Measurements from ENCODE around the gene PLPP1.

PLPP1 gene

DNA sequence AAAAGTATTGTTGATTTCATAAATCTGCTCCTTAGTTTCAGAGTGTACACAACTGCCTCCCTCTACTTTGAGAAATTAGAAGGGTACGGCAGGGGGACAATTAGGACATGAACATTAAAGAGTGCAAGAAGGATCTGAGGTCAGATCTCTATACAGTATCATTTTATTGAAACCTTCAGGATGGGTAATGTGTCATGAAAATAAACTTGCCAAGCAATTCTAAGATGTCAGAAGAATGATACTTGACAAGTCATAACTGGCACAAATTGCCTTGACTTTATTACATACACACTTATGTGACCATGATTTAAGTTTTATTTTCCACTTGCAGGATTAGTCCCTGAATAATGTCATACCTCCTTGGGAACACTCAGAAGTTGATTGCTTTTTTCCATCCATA is 92.8 kb downstream of the PLPP1 start:
- no peak for DNase-seq

DNA sequence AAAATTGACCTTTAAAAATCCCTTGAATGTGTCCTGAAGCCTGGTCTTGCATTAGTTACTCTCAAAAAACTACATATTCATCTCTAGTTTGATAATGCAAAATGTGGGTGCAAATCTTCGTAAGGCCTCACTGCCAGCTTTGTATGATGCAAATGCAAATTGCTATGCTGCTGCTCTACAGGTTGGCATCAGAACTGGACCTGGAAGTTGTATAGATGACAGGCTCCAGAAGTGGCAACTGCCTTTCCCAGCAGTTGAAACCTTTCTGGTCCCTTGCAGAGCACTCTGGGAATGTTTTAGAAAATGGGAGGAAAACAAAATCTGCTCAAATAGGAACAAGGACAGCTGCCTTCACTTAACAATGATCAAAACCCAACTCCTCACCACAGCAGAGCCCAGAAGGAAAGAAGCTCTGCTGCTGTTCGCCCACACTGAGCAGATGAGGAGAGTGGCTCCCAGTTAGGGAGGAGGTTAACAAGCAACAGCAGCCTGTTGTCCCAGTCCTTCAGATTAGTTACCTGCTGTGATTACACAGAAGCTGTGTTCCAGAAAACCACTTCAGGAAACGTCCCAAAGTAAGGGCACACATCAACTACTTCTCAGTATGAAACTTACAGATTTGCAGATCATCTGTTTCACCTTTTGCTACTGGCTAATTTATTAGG is 93.5 kb downstream of the PLPP1 start:
- DNase-seq, result no peak

DNA sequence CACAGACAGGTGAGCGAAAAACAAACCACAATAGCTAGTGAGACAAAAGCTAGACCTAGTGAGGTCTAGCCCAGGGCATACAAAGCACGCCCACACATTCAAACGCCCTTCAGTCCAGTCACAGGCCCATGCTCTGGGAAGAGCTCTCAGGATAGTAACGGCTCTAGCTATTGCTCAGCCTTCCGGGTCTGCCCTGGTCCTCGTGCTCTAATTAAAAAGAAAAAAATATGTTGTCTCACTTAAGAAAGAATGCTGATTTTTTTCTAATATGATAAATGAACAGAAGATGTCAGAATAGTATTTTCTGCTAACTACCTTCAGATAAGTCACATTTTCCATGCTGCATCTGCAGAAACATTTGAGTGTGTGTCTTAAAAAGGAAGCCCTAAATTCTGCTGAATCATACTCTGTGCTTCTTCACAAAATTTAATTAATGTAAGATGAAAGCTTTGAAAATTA is 94.5 kb downstream of the PLPP1 start:
- no peak for DNase-seq

DNA sequence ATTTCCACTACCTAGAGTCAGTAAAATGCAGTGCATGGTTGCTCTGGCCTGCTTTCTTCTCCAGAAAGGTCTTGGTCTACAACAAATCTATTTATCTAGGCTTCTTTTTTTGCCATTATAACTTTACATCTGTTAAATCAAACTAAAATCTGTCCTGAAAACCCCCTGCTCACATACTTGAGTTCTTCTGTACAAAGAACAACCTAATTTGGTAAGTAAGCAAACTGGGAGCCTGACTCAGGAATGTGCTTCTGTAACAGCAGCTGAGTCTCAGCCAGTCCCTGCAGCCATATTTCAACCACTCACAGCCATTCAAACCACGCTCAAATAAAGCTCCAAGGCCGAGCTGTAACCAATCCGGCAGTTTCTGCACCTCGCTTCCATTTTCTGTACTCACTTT is 95.8 kb downstream of the PLPP1 start:
- DNase-seq, result no peak

DNA sequence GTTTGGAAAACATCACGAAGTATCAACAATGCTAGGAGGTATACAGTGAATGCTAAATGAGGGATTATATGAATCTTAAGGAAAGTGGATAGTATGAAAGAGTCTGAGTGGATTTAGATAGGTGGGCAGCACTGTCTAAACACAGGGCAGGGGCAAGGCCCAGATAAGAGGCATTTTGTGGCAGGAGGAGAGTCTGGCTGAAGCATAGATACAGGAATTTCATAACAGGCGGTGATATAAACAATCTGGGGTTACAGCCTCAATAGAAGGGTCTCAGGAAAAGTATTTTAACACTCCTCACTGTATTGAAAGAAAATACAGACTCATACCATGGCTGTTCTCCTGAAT is 96.9 kb downstream of the PLPP1 start:
- DNase-seq, result no peak

DNA sequence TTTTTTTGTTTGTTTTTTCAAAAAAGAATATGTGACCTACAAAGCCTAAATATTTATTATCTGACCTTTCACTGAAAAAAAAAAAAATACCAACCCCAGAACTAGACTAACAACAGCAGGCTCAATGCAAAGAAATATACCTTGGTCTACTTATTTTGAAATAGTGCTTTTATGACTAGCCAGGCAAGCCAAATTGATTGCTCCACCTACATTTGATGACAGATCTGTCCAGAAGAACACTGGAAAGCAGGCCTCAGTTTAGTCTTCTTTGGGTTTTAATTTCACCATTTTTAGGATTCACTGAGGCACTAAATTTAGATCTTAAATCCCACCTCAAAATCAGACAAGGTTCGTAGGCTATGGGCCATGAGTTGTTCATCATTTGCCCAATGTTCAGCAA is 97.3 kb downstream of the PLPP1 start:
- no peak for DNase-seq

DNA sequence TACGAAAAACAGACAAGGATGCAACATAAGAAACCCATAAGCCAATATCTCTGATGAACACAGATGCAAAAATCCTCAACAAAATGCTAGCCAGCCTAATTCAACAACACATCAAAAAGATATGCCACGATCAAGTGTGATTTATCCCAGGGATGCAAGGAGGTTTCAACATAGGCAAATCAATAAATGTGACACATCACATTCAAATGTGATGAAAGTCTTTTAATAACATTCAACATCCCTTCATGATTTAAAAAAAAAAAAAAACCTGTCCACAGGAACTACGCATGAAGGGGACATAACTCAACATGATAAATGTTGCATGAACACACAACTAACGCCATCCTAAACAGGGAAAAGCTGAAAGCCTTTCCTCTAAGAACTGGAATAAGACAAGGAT is 102.2 kb downstream of the PLPP1 start:
- no peak for DNase-seq

DNA sequence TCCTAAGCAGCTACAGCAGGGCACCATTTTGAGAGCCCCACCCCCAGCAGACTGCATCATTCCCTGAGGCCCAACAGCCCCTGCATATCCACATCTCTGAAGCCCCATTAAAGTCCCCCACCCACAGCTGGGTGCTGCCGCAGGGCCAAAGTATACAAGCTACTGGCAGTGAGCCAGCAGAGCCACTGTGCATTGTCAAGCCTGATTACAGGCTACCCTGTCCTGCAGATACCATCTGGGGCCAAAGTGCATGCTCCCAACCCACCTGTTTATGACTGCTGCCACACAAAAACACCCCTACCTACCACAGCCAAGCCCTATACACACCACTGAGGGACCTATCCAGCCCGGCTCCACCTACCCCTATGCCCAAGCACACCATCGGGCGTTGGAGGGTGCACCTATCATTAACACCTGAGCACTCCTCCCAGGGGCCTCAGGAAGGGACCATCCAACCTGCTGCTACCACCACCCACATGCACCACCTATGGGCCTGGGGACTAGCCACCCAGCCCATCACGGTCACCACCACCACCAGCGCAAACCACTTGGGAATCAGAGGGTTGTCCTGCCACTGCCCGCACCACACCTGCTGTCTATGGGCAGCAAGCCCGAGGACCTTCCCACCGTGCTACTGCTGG is 105.0 kb downstream of the PLPP1 start:
- DNase-seq, result no peak

DNA sequence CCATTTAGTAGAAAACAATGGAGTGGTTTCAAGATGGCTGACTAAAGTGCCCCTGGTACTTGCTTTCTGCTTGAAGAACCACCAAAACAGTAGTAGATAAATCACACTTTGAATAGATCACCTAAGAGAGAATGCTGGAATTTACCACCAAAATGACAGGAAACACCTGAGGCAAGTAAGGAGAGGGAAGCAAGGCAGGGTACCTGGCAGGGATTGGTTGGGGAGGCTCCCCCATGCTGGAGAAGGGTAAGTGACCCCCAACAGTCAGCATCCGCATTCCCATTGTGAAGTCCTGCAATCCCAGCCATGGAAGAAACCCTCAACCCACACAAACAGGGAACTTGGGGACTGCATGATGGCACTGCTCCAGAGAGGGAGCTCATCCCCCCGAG is 105.5 kb downstream of the PLPP1 start:
- DNase-seq, result no peak

DNA sequence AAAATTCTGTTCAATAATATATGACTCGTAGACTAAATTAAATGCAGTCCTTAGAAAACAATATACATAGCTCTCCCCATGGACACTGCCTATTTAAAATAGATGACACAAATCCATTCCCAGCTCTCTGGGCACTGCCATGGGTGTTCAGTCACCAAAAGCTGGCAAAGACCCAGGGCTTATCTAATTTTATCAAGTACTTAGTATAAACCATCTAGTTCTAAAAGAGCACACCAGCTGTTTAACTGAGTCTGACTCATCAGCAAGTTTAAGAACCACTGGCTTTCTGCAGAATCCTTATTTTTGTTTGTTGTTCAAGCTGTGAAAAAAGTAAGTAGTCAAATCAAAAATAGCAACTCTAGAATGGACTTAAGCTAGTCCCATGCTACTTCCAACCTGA is 107.6 kb downstream of the PLPP1 start:
- DNase-seq, result no peak

DNA sequence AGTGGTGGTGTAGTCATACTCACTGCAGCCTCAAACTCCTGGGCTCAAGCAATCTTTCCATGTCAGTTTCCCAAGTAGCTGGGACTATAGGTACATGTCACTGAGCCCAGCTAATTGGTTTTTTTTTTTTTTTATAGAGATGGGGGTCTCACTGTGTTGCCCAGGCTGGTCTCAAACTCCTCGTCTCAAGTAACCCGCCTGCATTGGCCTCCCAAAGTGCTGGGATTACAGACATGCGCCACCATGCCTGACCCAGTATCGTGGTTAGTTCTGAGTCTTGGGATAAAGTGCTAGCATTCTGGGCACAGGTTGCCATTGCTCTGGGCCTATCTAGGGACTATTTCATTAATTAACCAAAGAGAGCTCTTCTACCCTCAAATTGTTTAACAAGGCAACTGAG is 108.3 kb downstream of the PLPP1 start:
- no peak for DNase-seq

DNA sequence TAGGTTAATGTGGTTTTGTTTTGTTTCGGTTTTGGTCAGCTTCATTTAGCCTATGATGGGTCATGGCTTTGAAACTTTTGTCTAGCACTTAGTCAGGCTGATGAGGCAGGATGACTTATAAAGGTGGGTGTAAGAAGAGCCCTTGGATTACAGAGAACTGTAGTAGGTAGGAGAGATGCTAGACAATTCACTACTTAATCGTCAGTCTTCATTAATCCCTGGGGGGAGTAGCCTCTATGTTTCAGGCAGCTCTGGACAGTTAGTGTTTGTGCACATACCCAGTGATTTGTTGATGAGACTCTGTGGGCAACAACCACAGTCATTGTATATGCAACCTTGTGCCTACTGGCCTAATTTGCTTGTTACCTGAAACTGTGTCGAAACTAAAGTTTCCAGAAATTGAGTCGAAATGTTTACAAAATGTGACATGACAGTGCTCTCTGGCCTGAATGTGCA is 113.7 kb downstream of the PLPP1 start:
- no peak for DNase-seq

DNA sequence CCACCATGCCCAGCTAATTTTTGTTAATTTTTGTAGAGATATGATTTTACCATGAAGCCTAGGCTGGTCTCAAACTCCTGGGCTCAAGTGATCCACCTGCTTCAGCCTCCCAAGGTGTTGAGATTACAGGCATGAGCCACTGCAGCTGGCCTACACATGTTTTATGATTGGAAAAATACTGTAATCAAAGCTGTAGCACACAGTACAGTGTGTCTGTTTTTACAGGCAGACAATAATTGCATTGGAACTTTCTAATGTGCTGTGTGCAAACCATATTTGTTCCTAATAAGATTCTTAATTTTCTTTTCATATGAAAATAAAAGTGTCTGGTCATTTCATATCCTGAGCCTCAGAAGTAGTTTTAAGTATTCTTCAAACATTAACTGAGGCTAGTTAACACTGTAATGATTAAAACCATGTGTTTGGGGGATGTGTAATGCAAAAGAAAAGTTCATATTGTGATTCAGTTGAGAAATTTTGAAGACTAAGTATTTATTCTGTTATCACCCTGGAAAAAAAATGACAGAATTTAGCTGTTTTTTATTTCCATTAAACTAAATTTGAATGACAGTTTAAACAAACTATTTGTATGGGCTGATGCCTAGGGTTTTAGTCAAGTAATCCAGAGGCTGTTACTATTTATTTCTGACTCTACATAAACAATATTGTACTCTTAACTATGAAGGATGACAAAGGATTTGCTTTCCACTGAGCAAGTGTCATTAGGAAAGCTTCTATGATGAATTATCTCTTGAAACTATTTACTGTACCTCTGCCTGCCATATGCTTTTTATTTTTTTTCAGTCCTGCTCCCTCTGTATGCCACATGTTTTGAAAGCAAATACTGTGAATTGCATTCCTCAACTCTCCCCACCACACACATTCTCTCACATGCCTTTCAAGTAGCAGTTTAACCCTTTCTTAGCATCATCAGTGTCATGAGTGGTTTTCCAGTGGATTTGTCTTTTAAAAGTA is 115.5 kb downstream of the PLPP1 start:
- no peak for DNase-seq

DNA sequence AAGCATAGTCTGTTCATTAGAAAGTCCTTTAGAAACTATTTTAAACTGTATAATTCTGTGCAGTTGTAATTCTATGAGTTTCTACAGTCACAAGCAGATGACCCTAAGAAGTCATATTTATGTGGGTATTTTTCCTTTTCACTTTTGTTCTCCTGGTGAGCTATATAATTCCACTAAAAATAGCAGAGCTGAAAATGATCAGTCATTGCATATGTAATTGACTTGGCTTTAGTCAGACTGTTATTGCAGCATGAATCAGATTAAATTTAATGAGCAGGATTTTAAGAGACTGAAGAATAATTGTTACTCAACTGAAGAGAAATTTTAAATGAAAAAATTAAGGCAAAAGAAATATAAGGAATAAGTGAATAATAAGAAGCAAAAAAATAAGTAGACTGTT is 118.5 kb downstream of the PLPP1 start:
- no peak for DNase-seq

DNA sequence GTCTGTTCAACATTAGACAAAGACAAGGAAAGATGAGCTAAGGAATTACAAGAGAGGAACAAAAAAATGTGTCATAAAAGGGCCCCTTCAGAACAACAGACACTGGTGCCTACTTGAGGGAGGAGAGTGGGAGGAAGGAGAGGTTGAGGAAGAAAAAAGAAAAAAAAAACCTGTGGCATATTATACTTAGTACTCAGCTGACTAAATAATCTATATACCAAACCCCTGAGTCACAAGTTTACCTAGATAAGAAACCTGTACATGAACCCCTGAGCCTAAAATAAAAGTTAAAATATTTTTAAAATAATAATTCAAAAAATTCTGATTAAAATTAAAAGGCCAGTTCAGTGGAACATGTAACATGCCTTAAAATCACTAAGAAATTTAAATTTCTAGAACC is 119.7 kb downstream of the PLPP1 start:
- no peak for DNase-seq

DNA sequence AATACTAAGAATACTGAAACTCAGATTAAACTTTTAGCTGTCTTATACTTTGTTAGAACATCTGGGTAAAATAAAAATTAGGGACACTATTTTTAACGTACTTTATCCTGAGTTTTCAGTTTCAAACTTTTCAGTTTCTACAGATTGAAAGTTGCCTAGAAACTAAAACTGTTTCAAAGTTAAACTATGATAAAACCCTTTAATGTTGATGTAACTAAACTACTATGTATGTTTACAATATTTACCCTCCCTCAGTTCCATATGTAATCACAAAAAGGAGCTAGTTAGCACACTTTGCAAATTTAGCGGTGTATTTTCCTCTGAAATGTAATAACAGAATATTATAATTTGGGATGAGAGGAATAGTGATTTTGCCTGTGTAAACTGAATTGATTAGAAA is 121.1 kb downstream of the PLPP1 start:
- no peak for DNase-seq

DNA sequence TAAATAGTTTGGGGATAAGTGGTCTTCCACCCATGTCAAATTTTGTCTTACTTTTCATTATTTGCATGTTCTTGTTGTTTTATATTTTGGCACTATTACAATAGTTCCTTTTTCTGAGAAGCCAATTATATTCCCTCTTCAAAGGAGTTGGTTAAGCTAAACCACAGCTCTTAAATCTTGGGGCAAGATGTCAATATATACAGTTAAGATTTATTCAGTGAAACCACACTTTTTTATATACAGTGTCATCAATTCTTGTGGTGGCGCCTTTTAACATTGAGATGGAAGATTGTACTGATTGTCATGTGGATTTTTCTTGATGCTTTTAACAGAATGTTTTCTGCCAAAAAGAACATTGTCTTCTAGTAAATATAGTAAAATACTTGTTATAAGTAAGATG is 122.9 kb downstream of the PLPP1 start:
- no peak for DNase-seq

DNA sequence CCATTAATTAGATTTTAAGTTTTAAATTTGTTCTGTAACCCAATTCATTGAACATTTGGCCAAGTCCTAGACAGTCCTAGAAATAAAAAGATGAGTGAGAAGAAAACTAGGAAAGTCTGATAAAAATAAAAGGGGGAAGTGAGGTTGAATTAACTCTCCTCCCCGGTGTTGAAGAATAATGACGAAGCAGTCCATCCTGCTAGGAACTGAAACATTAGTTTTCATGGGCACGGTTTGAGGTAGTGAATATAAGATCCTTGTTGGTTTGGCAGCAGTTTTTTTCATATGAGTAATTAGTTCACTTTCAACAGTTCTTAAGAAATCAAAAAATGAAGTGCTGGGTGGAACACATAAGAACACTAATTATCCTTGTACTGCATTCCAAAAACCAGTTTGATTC is 123.9 kb downstream of the PLPP1 start:
- DNase-seq, result no peak

DNA sequence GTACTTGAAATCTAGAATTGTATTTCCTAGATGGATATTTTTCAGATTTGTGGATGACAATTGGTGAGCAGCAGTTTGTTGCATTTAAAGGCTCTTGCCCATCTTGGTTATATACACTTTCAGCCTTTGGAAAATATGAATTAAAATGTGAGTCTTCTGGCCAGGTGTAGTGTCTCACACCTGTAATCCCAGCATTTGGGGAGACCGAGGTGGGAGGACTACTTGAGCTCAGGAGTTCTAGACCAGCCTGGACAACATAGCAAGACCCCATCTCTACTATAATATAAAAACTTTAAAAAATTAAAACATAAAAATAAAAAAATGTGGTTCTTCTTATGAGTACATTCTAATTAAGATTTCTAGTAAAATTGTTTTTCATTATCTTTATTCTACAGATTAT is 125.0 kb downstream of the PLPP1 start:
- no peak for DNase-seq

DNA sequence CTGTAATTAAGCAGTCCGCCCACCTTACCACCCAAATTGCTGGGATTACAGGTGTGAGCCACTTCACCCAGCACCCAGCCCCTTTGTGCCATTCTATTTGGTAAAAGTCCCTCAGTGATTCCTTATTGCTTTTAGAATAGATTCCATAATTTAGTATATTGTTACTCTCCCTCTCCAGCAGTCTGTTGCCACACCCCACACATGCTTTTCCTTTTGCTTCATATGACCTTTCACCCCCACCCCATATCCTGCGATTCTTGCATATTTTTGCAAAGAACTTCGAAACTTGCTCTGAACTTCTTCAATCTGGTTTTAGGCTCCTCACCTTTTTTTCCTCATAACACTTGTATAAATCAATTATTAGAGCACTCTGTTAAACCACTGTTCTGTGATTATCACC is 126.8 kb downstream of the PLPP1 start:
- DNase-seq, result no peak

DNA sequence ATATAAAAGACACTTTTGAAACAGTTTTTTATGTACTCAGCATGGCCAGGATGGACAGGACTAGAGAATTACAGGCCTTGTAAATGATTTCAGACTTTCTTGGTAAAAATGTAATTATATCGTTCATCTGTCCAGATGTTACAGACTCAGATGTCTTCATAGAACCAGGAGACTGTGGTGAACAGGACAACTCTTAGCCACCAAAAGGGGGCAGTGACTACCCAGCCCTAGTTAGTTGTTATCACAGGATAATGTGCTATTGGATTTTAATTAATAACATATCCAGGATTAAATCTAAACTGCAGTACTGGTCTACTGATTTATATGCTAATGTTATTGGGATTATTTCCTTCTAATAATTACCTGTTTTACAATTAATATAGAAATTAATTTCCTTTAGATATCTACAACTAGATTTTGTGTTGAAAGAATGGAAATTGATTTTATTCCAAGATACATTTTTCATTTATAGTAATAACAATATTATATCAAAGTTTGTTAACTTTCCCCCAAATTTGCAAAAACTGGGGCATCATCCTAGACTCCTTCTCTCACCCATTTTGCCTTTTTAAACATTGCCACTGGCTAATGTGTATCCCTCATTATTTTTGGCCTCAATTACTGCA is 127.6 kb downstream of the PLPP1 start:
- no peak for DNase-seq

DNA sequence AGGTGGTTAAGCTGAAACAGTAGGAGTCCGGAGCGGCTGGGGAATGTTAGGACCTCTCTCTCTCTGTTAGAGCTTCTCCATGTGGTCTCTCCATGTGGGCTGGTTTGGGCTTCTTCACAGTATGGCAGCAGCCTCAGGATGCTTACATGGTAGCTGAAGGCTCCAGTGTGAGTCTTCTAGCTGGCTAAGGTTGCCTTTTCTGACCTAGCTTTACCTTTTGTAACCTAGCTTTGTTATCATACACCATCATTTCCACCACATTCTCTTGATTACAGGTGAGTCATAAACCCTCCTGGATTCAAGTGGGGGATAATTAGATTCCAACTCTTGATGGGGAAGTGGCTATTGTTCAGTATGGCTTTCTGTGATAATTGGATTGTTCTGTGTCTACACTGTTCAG is 128.5 kb downstream of the PLPP1 start:
- DNase-seq, result no peak

DNA sequence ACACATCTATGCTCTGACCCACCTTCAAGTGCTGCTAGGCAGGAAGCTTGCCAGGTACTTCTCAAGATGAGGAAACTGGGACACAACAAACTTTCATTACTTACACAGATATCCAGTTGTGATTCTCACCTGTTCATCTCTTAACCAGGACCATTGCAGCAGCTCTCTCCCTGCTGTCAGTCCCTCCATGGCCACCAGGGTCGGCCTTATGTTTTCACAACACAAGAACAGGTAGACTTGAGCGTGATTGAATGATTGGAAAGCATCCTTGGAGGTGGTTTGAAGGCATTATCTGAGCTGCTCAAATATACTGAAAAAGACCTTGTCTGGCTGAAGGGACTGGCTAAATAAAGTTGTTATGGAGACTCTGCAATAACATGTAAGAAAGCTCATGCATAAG is 132.6 kb downstream of the PLPP1 start:
- DNase-seq, result no peak

Measured in activated CD8-positive, alpha-beta memory T cell treated with anti-CD3 and anti-CD28 coated beads, Interleukin-2, amount 50 U/mL, for 4 hours (primary cell).